Vagina (tissue), 2 donors: ENCODE measurements around the gene SPOCK1. TPM values are rescaled to one million over a fixed set of nuclear protein-coding genes. Genes with fewer than 3 reads are reported as not detected.
"Not testable (repeated sequence)": the region's sequence is repeated elsewhere in the genome, so short reads cannot be mapped to it uniquely, and the experiment has no call there.

ENCODE experiments used
- DNase-seq, 2 donors: peaks; one replicate each; pipeline ENCODE4 v3.0.0-alpha.2; 2017; ENCODE audit errors: extremely low spot score in 2 of 2
- H3K27ac ChIP-seq: fragments of 200-600 bp; sonication (generic); one replicate; pipeline ENCODE4 v1.5.1; 2019
- H3K27me3 ChIP-seq: fragments of 200-600 bp; sonication (generic); one replicate; pipeline ENCODE4 v1.5.1; 2019
- H3K36me3 ChIP-seq, 2 donors: fragments of 200-600 bp; sonication (generic); one replicate each; pipeline ENCODE4 v1.5.1; 2017 to 2019
- H3K4me1 ChIP-seq: fragments of 200-600 bp; sonication (generic); one replicate; pipeline ENCODE4 v1.5.1; 2019
- H3K4me3 ChIP-seq, 2 donors: fragments of 200-600 bp; sonication (generic); 1 replicate in 1 of 2; 2 replicates in 1 of 2; pipeline ENCODE4 v1.5.1; 2016 to 2019
- H3K9me3 ChIP-seq: fragments of 200-600 bp; sonication (generic); one replicate; pipeline ENCODE4 v1.5.1; 2019
- POLR2A ChIP-seq, 2 donors: fragments of 450-650 bp; IDR thresholded peaks; one replicate each; pipeline ENCODE4 v1.6.1; 2017; ENCODE audit warnings: antibody characterized with exemption in 2 of 2, mild to moderate bottlenecking in 2 of 2, moderate library complexity in 2 of 2
- POLR2AphosphoS5 ChIP-seq, 2 donors: sonication (generic); formaldehyde crosslinking; IDR thresholded peaks; one replicate each; pipeline ENCODE4 v1.9.0; 2017; ENCODE audit warnings: antibody characterized with exemption in 2 of 2, mild to moderate bottlenecking in 2 of 2, low read depth in 1 of 2; ENCODE audit not compliant: insufficient read depth in 1 of 2
- intact Hi-C: fragments of 100-400 bp; cut with DNase I; formaldehyde crosslinking; loops from one replicate; pipeline ENCODE4 v1.15.1; 2023
- small RNA-seq: library from RNA; depleted of rRNA; stranded (forward); fragments of <200 nt; gene quantifications from one replicate; pipeline ENCODE3, GENCODE V24; 2016
- total RNA-seq: library from RNA; depleted of rRNA; stranded (reverse); fragments of >200 nt; gene quantifications from one replicate; pipeline ENCODE4 v1.2.3, GENCODE V29; 2016
- TF ChIP-seq, protein P1 (sequence below), 3 experiments: fragments of 450-650 bp in 2 of 3; fragments of 200-600 bp in 1 of 3; sonication (generic) in 1 of 3; IDR thresholded peaks; one replicate each; pipeline ENCODE4 v1.5.1; 2017 to 2019; ENCODE audit warnings: antibody characterized with exemption in 3 of 3, mild to moderate bottlenecking in 2 of 3, moderate library complexity in 2 of 3

Gene SPOCK1
- total RNA-seq, 1 donor from 2014 or later = 70.7 TPM

DNA sequence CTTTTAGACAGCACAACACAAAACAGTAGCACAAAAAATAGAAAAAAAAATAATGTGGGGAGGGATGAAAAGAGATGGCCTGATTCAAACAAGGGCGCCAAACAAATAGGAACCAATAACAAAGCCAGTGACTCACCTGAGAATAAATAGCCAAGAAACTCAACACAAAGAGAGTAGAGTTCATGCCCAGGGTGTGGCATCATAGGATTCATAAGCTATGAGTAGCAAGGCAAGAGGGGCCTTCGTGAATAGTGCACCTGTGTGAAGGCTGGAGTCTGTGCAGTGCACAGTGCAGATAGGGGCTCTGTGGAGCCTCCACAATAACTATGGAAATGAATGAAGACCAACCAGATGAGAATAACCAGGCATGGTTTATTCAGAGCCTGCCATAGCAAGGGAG is 541.7 kb downstream of the SPOCK1 start:
- no peaks in the 10 kb centered on the region for H3K9me3 ChIP-seq
- no peaks in the 10 kb centered on the region for H3K4me1 ChIP-seq
- DNase-seq = no peak
- H3K27ac ChIP-seq = no peak overlapping the region
- H3K4me3 ChIP-seq = no peak overlapping the region
- no peaks in the 10 kb centered on the region for H3K36me3 ChIP-seq
- no peaks in the 10 kb centered on the region for H3K27me3 ChIP-seq
- TF ChIP-seq POLR2A (IDR thresholded peaks at IDR 0.05) = no peak
- no peak for TF ChIP-seq POLR2AphosphoS5 (IDR thresholded peaks at IDR 0.05; ENCODE audit: insufficient read depth in 1 of 2, low read depth in 1 of 2)
- TF ChIP-seq, protein P1, sequence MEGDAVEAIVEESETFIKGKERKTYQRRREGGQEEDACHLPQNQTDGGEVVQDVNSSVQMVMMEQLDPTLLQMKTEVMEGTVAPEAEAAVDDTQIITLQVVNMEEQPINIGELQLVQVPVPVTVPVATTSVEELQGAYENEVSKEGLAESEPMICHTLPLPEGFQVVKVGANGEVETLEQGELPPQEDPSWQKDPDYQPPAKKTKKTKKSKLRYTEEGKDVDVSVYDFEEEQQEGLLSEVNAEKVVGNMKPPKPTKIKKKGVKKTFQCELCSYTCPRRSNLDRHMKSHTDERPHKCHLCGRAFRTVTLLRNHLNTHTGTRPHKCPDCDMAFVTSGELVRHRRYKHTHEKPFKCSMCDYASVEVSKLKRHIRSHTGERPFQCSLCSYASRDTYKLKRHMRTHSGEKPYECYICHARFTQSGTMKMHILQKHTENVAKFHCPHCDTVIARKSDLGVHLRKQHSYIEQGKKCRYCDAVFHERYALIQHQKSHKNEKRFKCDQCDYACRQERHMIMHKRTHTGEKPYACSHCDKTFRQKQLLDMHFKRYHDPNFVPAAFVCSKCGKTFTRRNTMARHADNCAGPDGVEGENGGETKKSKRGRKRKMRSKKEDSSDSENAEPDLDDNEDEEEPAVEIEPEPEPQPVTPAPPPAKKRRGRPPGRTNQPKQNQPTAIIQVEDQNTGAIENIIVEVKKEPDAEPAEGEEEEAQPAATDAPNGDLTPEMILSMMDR (IDR thresholded peaks at IDR 0.05) = no peak
- intact Hi-C loops = no loop called here

DNA sequence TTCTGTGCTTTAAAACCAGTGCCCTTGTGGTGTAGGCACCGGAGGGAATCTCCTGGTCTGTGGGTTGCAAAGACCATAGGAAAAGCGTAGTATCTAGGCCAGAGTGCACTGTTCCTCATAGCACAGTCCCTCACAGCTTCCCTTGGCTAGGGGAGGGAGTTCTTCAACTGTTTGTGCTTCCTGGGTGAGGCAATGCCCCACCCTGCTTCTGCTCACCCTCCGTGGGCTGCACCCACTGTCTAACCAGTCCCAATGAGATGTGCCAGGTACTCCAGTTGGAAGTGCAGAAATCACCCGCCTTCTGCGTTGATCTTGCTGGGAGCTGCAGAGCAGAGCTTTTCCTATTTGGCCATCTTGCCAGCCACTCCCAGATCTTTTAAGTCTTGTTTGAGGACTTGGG is 545.0 kb downstream of the SPOCK1 start:
- H3K36me3 ChIP-seq, H3K27me3 ChIP-seq, DNase-seq, H3K4me1 ChIP-seq, H3K27ac ChIP-seq, intact Hi-C loops, H3K4me3 ChIP-seq, H3K9me3 ChIP-seq: not testable (repeated sequence)

DNA sequence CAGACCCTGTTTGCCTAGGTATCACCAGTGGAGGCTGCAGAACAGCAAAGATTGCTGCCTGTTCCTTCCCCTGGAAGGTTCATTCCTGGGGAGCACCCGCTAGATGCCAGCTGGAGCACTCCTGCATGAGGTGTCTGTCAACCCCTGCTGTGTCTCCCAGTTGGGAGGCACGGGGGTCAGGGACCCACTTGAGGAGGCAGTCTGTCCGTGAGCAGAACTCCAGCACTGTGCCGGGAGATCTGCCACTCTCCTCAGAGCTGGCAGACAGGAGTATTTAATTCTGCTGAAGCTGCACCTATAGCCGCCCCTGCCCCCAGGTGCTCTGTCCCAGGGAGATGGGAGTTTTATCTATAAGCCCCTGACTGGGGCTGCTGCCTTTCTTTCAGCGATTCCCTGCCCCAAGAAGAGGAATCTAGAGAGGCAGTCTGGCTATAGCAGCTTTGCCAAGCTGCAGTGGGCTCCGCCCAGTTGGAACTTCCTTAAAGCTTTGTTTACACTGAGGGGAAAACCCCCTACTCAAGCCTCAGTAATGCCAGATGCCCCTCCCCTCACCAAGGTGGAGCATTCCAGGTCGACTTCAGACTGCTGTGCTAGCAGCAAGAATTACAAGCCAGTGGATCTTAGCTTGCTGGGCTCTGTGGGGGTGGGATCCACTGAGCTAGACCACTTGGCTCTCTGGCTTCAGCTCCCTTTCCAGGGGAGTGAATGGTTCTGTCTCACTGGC is 545.6 kb downstream of the SPOCK1 start:
- intact Hi-C loops, DNase-seq, H3K4me3 ChIP-seq, H3K9me3 ChIP-seq, H3K36me3 ChIP-seq, H3K27ac ChIP-seq, H3K27me3 ChIP-seq, H3K4me1 ChIP-seq: not testable (repeated sequence)

DNA sequence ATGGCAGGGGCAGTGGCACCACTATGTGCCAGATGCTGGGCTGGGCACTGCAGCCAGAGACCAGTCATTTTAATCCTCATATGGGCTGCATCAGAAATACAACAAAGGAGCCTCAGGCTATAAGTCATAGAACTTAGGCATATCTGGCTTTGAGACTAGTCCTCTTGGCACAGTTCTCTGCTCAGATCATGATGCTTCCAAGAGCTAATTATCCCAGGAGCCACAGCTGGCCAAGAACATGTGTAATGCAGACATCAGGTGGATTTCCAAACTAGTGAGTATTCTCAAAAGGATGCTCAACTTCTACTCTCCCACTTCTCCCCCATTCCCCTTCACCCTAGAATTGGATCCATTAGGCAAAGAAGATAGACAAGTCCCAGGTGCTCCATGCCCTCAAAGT is 571.6 kb downstream of the SPOCK1 start:
- no peaks in the 10 kb centered on the region for H3K4me1 ChIP-seq
- no peak for DNase-seq
- no peak overlapping the region for H3K4me3 ChIP-seq
- intact Hi-C loops = no loop called here
- H3K27me3 ChIP-seq = no peaks in the 10 kb centered on the region
- H3K9me3 ChIP-seq = no peaks in the 10 kb centered on the region
- TF ChIP-seq, protein P1 (IDR thresholded peaks at IDR 0.05) = no peak
- TF ChIP-seq POLR2A (IDR thresholded peaks at IDR 0.05) = no peak
- TF ChIP-seq POLR2AphosphoS5 (IDR thresholded peaks at IDR 0.05; ENCODE audit: insufficient read depth in 1 of 2, low read depth in 1 of 2) = no peak
- H3K27ac ChIP-seq = no peak overlapping the region
- H3K36me3 ChIP-seq = no peaks in the 10 kb centered on the region

DNA sequence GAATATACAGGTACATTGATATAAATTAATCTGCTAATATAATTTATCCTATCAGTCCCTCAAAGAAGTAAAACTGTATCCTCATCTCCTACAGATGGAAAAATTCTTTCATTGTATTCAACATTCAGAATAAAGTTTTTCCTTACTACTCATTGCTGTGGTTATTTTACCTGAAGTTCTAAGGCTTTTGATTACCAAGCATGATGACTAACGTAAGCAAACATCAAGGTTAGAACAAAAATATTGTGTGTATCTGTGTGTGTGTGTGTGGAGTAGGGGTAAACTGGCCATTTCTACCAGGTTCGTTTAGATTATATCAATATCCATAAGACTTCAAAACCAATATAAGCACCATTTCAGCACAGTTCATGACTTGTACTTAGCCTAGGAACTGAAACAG is 573.1 kb downstream of the SPOCK1 start:
- no peaks in the 10 kb centered on the region for H3K36me3 ChIP-seq
- TF ChIP-seq POLR2AphosphoS5 (IDR thresholded peaks at IDR 0.05; ENCODE audit: insufficient read depth in 1 of 2, low read depth in 1 of 2) = no peak
- no peak for TF ChIP-seq POLR2A (IDR thresholded peaks at IDR 0.05)
- TF ChIP-seq, protein P1 (IDR thresholded peaks at IDR 0.05) = no peak
- no peak overlapping the region for H3K4me3 ChIP-seq
- no peaks in the 10 kb centered on the region for H3K27me3 ChIP-seq
- no peaks in the 10 kb centered on the region for H3K4me1 ChIP-seq
- intact Hi-C loops = no loop called here
- H3K27ac ChIP-seq = no peak overlapping the region
- no peak for DNase-seq
- no peaks in the 10 kb centered on the region for H3K9me3 ChIP-seq

Small RNA genes lying within 50 kb of the gene (small RNA-seq; reads per million reads assigned to genes)
- not detected for gene RNA5SP193

Other genes starting within 250 kb of the SPOCK1 start
- gene KLHL3, start 236.8 kb upstream of the SPOCK1 start, total RNA-seq = 7.4 TPM